RWPE1 (cell line): ENCODE results near the gene DNAJB9.
A peak's percentile ranks its signal among the peaks of the same experiment; 100 is the strongest.

ENCODE experiments used
- CTCF ChIA-PET: fragments of 350-600 bp; sonication (Branson Sonifier 250); formaldehyde crosslinking; extraction: SDS; loops from one replicate; lab custom pipeline; 2021; lab: Yijun Ruan, JAX
- POLR2A ChIA-PET: fragments of 400-600 bp; formaldehyde crosslinking; extraction: SDS; loops from one replicate; lab custom pipeline; 2020; ENCODE audit warnings: antibody characterized with exemption; ENCODE audit not compliant: low non-redundant PET; lab: Yijun Ruan, JAX
- DNase-seq: peaks from one replicate; pipeline ENCODE4 v3.0.0; 2012; ENCODE audit warnings: low spot score
- H3K27ac ChIP-seq: fragments of 450-650 bp; 2 replicates; pipeline ENCODE4 v1.5.1; 2017
- CTCF ChIP-seq: fragments of 450-650 bp; conservative IDR thresholded peaks from 2 replicates; pipeline ENCODE4 v1.5.1; 2017; ENCODE audit warnings: low read depth, mild to moderate bottlenecking

Gene DNAJB9

DNA sequence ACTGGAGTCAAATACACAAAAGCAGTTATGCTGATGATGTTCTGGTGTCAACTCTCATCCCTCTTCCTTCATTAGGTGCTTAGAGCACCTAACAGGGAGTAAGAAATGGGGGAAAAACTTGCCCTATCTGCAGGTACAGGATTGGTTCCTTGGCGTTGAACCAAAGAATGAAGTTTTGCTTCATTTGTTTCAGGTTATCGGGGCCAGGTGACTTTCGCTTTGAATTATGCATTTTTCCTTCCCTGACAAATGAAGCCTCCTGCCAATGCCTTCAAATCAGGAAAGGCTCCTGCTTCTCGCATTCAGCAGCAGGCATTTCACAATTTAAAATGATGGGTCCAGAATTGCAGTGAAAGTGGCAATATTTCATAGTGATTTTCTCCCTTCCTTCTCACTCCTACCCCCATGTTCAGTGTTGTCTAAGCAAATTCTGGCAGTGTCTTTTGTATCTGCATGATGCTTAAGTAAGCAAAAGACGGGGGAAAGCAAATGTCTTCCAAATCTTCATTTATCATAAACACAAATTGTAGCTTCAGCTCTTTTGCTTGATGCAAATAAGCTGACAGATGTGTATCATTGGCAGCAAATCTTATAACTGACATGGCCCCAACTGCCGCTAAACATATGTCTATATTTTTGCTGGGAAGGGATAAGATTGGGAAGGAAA is 29.4 kb downstream of the DNAJB9 start:
- DNase-seq, result no peak
- no peak overlapping the region for H3K27ac ChIP-seq
- CTCF ChIA-PET, result no interaction called here
- TF ChIP-seq CTCF, result no peak
- POLR2A ChIA-PET, result no interaction called here

- TF ChIP-seq CTCF, result no peak
- no peak overlapping the region for H3K27ac ChIP-seq
- ChIA-PET POLR2A (no interaction called here), CTCF (no interaction called here)
- no peak for DNase-seq
Observed at GRCh38 chr7:108600399-108600798, 30.7 kb downstream of the DNAJB9 start.

DNA sequence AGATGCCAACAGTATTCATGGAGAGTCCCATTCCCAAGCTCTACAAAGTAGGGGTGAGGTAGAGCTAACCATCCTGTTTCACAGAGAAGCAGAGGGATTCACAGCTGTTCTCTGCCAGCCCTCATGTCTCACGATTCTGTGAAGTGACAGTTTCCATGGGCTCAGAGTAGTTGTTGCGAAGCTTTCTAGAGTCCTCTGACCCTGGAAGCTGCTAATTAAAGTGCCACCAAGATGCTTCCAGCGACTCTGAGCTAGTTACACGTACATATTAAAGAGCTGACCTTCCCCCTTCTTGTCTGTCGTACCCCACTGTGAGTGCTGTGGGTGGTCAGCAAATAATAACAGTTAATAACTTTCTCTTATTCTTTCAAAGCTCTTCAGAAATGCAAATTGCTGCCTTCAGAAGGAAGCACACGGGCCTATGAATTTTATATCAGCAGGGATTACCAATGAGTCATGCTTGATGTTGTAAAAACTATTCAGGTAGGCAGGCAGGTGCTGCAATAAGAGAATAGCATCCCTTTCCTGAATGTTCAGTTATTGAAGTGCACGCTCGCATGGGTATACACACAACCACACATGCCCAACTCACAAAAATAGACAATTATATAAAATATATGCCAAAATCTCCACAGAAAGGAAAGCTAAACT is 34.1 kb downstream of the DNAJB9 start:
- CTCF ChIA-PET, result interaction anchor here (1.0 kb wide), 1 partner anchor 17 kb away, joined by 3 read pairs; no protein-coding TSS in a partner anchor
- DNase-seq, result peak; percentile 10
- TF ChIP-seq CTCF, result no peak
- no peak overlapping the region for H3K27ac ChIP-seq
- POLR2A ChIA-PET, result no interaction called here

DNA sequence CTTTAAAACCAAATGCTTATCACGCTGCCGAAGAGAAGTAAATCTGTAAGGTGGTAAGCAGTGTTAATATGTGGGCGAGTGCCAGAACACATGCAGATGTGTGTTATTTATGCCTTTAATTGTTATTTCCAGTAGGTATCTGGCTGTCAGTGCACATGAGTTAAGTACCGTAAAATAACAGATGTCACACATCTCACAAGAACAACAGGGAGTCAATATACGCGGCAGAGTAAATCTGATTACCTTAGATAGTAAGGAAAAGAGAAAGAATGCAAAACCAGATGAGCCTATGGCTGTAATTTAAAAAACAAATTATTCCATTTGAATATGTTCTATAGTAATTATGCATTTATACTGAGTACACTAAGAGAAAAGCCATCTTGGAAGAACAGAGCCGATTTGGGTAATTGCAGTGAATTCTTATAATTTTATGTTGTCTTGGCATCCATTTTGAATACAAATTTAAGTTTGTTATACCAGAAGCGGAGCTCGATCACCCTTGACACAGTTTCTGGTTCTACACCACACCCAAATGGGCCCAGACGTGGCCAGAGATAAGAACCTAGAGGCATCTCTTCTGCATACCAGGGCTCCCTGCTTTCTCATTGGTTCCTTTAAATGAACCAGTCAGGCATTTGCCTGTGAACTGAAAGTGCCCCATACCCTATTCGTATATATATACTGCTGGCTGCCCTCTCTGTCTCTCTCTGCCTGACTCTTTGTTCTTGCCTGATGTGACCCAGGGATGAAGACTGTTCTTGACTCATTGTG is 34.8 kb downstream of the DNAJB9 start:
- no peak for DNase-seq
- ChIA-PET CTCF (interaction anchor here (1.0 kb wide), 1 partner anchor 18 kb away, joined by 3 read pairs; no protein-coding TSS in a partner anchor), POLR2A (no interaction called here)
- no peak overlapping the region for H3K27ac ChIP-seq
- no peak for TF ChIP-seq CTCF

DNA sequence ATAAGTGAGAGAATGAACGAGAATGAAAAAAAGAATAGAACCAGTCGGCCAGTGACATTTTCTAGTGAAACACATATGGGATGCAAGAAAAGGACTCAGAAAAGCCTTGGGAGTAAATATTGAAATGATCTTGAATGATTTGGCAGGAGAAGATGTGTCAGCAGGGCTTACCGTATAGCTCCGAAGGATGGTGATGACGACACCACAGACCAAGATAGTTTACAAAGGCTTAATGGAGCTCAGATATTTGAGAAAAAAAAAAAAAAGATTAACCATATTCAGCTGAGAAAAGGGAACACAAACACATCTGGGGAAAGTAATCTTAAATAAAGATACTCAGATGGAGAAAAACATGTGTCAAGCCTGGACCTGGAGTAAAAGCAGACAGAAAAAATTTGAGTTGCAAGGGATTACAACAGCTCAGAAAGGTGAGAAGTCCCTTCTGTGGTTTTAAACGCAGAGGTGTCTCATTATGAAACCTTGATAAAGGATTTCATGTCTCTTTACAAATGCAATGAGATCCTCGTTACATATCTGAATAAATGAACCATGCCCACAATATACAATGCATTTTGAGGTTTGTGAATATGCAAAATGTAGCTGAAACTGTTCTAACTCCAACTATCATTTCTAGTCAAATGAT is 36.0 kb downstream of the DNAJB9 start:
- no peak for DNase-seq
- TF ChIP-seq CTCF, result no peak
- ChIA-PET POLR2A (no interaction called here), CTCF (no interaction called here)
- no peak overlapping the region for H3K27ac ChIP-seq

- no peak for TF ChIP-seq CTCF
- no peak for DNase-seq
- ChIA-PET CTCF (no interaction called here), POLR2A (no interaction called here)
- no peak overlapping the region for H3K27ac ChIP-seq
Observed at GRCh38 chr7:108609643-108610042, 40.0 kb downstream of the DNAJB9 start.
